Measurements from ENCODE around the gene FAM114A1. TPM values are rescaled to one million over a fixed set of nuclear protein-coding genes. Genes with fewer than 3 reads are reported as not detected.

The FAM114A1 gene
- total RNA-seq, 2 donors from 2014 or later: 19.3 to 39.3 TPM

DNA sequence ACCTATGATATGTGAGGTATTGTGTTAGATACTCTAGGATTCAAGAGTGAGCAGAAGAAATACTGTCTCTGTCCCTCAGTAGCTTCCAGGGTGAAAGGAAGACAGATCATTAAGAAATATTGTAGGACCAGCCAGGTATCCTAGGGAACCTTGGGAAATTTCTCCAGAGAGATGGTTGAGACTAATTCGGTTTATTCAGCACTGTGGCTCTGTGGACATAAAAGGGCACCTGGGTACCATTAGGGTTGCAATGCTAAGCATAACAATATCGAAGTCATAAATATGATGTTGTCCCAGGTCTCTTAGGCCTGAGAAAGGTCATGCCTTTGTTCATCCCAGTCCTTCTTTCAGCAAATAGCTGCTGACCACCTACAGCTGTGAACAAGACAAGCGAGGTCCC is 61.0 kb downstream of the FAM114A1 start:
- no peaks in the 10 kb centered on the region for H3K9me3 Mint-ChIP-seq
- no peak overlapping the region for H3K4me3 ChIP-seq (ENCODE audit: low read length)
- no peak overlapping the region for H3K27ac Mint-ChIP-seq
- H3K4me1 Mint-ChIP-seq: peaks cover 9% of the 10 kb centered on the region
- H3K4me1 ChIP-seq (ENCODE audit: control insufficient read depth, insufficient read depth, low read length): no peaks in the 10 kb centered on the region
- TF ChIP-seq, protein P1, sequence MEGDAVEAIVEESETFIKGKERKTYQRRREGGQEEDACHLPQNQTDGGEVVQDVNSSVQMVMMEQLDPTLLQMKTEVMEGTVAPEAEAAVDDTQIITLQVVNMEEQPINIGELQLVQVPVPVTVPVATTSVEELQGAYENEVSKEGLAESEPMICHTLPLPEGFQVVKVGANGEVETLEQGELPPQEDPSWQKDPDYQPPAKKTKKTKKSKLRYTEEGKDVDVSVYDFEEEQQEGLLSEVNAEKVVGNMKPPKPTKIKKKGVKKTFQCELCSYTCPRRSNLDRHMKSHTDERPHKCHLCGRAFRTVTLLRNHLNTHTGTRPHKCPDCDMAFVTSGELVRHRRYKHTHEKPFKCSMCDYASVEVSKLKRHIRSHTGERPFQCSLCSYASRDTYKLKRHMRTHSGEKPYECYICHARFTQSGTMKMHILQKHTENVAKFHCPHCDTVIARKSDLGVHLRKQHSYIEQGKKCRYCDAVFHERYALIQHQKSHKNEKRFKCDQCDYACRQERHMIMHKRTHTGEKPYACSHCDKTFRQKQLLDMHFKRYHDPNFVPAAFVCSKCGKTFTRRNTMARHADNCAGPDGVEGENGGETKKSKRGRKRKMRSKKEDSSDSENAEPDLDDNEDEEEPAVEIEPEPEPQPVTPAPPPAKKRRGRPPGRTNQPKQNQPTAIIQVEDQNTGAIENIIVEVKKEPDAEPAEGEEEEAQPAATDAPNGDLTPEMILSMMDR (conservative IDR thresholded peaks at IDR 0.05): no peak
- H3K27me3 ChIP-seq (ENCODE audit: control insufficient read depth, insufficient read depth, low read length, poor library complexity, severe bottlenecking): no peaks in the 10 kb centered on the region
- WGBS, 2 experiments (ENCODE audit: insufficient coverage in 1 of 2, insufficient read length in 1 of 2): 77 to 87% methylated on average over 3 of the region's 3 CpGs
- peaks cover 16% of the 10 kb centered on the region for H3K36me3 ChIP-seq (ENCODE audit: control insufficient read depth, insufficient read depth, low read length)
- no peak overlapping the region for H3K9ac ChIP-seq (ENCODE audit: extremely low read depth, low read length, poor library complexity, severe bottlenecking)
- H3K36me3 Mint-ChIP-seq (ENCODE audit: low read depth): peaks cover 30% of the 10 kb centered on the region
- no peaks in the 10 kb centered on the region for H3K9me3 ChIP-seq (ENCODE audit: control insufficient read depth, low read length)
- no peak overlapping the region for H3K27ac ChIP-seq (ENCODE audit: low read depth, low read length)
- no peak overlapping the region for H3K4me3 Mint-ChIP-seq
- no peak for DNase-seq
- no peaks in the 10 kb centered on the region for H3K27me3 Mint-ChIP-seq (ENCODE audit: insufficient read depth)

DNA sequence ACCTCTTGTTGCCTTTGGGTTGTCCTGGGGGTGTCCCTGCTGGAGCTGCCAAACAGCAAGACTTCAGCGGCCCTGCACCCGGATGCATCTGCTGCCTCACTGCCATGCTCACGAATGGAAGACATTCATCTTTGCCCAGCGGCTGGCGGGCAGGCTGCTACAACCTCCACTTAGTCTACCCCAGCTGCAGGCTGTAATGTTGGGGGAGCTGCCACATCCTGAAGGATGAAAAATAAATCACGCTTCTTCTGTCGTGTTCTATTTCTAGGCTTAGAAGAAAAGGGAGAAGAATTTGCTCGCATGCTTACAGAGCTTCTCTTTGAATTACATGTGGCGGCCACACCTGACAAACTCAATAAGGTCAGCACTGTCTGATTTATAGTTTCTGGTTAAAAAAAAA is 61.4 kb downstream of the FAM114A1 start:
- Mint-ChIP-seq H3K36me3 (ENCODE audit: low read depth) (peaks cover 30% of the 10 kb centered on the region), H3K27me3 (ENCODE audit: insufficient read depth) (no peaks in the 10 kb centered on the region), H3K9me3 (no peaks in the 10 kb centered on the region), H3K4me1 (peaks cover 9% of the 10 kb centered on the region), H3K27ac (no peak overlapping the region), H3K4me3 (no peak overlapping the region)
- H3K27ac ChIP-seq (ENCODE audit: low read depth, low read length): no peak overlapping the region
- H3K9me3 ChIP-seq (ENCODE audit: control insufficient read depth, low read length): no peaks in the 10 kb centered on the region
- 83 to 94% methylated on average over 4 to 9 of the region's 9 CpGs for WGBS, 2 experiments (ENCODE audit: insufficient coverage in 1 of 2, insufficient read length in 1 of 2)
- no peak for DNase-seq
- peaks cover 17% of the 10 kb centered on the region for H3K36me3 ChIP-seq (ENCODE audit: control insufficient read depth, insufficient read depth, low read length)
- no peaks in the 10 kb centered on the region for H3K27me3 ChIP-seq (ENCODE audit: control insufficient read depth, insufficient read depth, low read length, poor library complexity, severe bottlenecking)
- TF ChIP-seq, protein P1 (conservative IDR thresholded peaks at IDR 0.05): no peak
- H3K4me3 ChIP-seq (ENCODE audit: low read length): no peak overlapping the region
- no peak overlapping the region for H3K9ac ChIP-seq (ENCODE audit: extremely low read depth, low read length, poor library complexity, severe bottlenecking)
- no peaks in the 10 kb centered on the region for H3K4me1 ChIP-seq (ENCODE audit: control insufficient read depth, insufficient read depth, low read length)

DNA sequence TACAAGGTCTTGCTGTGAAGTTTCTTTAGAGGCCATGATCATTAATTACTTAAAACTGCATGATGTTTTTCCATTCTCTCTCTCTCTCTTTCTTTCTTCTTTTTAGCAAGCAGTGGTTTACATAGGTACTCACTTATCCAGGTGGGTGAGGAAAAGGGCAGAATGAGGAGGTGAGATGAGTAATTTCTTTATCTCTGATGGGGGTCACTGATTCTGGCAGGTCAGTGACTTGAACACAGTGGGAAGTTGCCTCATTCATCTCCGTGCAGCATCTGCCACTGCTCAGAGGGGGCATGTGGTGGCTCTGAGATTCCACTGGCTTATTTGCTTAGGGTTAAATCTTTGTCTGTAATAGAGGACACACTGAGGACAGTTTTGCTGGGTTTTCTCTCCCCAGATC is 62.6 kb downstream of the FAM114A1 start:
- 39 to 50% methylated on average over 1 of the region's 1 CpG for WGBS, 2 experiments (ENCODE audit: insufficient coverage in 1 of 2, insufficient read length in 1 of 2)
- no peak overlapping the region for H3K4me3 ChIP-seq (ENCODE audit: low read length)
- Mint-ChIP-seq H3K9me3 (no peaks in the 10 kb centered on the region), H3K27ac (no peak overlapping the region), H3K4me1 (peaks cover 9% of the 10 kb centered on the region), H3K36me3 (ENCODE audit: low read depth) (peaks cover 31% of the 10 kb centered on the region), H3K4me3 (no peak overlapping the region), H3K27me3 (ENCODE audit: insufficient read depth) (no peaks in the 10 kb centered on the region)
- TF ChIP-seq, protein P1 (conservative IDR thresholded peaks at IDR 0.05): no peak
- no peak for DNase-seq
- H3K9ac ChIP-seq (ENCODE audit: extremely low read depth, low read length, poor library complexity, severe bottlenecking): no peak overlapping the region
- H3K4me1 ChIP-seq (ENCODE audit: control insufficient read depth, insufficient read depth, low read length): no peaks in the 10 kb centered on the region
- no peak overlapping the region for H3K27ac ChIP-seq (ENCODE audit: low read depth, low read length)
- peaks cover 26% of the 10 kb centered on the region for H3K36me3 ChIP-seq (ENCODE audit: control insufficient read depth, insufficient read depth, low read length)
- no peaks in the 10 kb centered on the region for H3K9me3 ChIP-seq (ENCODE audit: control insufficient read depth, low read length)
- H3K27me3 ChIP-seq (ENCODE audit: control insufficient read depth, insufficient read depth, low read length, poor library complexity, severe bottlenecking): no peaks in the 10 kb centered on the region

All from endodermal cell (in vitro differentiated cells).